HG02852 (cell line): ENCODE measurements around the gene RGS7.
"Not testable (repeated sequence)": the region's sequence is repeated elsewhere in the genome, so short reads cannot be mapped to it uniquely, and the experiment has no call there.

ENCODE experiments used
- ATAC-seq: cut with Tn5 transposase; IDR thresholded peaks from one replicate; pipeline ENCODE4 v1.9.1; 2021; ENCODE audit warnings: mild to moderate bottlenecking, moderate library complexity; ENCODE audit not compliant: unreplicated experiment

RGS7 gene

DNA sequence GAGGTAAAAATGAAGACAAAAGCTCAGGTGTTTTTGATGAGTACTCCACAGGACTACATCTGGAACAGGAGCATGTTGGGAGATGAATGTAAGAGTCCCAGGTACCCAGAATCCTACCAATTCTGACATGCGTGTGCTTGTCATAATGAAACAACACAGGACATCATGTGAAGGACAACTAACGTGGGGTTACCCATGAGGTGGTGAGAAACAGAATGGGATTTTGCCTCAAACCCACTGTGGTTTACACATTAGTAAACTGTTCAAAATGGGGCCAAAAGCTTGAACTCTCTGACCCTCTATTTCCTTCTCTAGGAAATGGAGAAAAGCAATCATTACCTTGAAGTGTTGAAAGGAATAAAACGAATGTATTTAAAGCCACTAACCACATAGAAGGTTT, 266.2 kb downstream of the RGS7 start:
- ATAC-seq: no peak

DNA sequence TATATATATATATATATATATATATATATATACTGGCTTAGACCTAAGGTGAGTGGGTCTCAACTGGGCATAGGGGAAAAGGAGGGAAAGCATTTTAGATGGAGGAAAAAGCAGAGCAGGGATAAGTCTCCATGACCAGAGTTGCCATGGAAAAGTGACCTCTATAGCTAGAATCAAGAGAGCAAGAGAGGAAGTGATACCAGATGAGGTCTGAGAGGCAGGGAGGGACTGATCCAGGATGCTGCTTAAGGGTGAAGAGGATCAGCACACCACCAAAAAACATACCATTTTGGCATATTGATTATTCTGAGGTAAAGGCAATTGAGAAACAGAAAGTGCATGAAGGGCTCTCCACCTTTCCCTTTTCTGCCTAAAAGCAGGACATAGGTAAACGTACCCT, 267.9 kb downstream of the RGS7 start:
- ATAC-seq: not testable (repeated sequence)

- not testable (repeated sequence) for ATAC-seq
Observed at GRCh38 chr1:241088075-241088474, 268.9 kb downstream of the RGS7 start.

GRCh38 chr1:241086686-241087085, 270.3 kb downstream of the RGS7 start:
- no peak for ATAC-seq

- no peak for ATAC-seq
Observed at GRCh38 chr1:241083285-241083684, 273.7 kb downstream of the RGS7 start.

GRCh38 chr1:241081473-241081872, 275.5 kb downstream of the RGS7 start:
- no peak for ATAC-seq

- no peak for ATAC-seq
Observed at GRCh38 chr1:241079459-241079858, 277.5 kb downstream of the RGS7 start.

- no peak for ATAC-seq
Observed at GRCh38 chr1:241079047-241079446, 278.0 kb downstream of the RGS7 start.

DNA sequence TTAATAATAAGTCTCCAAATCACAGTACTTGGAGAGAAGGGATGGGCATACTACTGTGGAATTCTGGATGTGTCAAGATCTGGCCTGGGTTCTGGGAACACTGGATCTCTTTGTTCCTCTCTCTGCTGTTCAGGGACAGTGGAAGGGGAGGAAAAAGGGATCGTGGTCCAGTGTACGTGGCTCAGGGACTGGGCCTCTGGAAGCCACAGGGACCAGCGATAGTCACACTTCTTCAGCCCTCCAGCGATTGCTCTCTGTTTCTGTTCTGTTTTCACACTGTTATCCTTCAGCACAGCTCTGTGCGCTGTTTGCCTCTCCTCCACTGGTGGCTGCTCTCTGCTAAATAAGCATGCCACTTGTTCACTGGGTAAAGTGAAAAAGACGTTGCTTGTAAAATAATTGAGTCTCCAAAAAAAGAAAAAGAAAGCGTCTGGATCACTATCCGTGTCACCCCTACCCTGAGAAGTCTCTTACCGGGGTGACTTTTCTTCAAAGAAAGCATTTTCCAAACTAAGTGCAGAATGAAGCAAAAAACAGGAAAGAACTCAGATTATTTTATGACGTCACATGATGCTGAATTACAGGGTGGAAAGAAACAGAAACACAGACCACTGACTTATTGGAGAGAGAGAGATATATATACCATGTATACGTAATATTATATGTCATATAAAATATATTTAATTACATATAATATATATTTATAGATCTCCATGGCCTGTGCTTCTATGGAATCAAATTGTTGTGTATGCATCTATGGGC, 279.4 kb downstream of the RGS7 start:
- ATAC-seq: no peak

- no peak for ATAC-seq
Observed at GRCh38 chr1:241074507-241074906, 282.5 kb downstream of the RGS7 start.

DNA sequence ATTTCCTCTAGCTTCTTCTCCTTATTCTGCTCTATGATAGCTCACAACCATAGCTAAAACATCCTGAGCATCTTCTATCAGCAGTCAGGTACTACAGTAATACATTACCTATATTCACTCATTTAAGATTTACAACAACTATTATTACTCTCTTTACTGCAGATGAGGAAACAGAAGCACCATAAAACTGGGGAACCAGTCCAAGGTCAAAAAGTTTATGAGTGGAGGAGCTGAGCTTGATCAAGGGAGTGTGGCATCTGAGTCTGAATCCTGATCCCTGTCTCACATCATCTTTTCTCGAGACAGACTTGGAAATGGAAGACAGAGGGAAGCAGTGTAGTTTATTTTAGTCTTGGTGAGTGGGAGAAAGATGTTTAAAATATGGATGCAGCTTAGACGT, 288.6 kb downstream of the RGS7 start:
- ATAC-seq: no peak

- no peak for ATAC-seq
Observed at GRCh38 chr1:241063276-241063675, 293.7 kb downstream of the RGS7 start.

DNA sequence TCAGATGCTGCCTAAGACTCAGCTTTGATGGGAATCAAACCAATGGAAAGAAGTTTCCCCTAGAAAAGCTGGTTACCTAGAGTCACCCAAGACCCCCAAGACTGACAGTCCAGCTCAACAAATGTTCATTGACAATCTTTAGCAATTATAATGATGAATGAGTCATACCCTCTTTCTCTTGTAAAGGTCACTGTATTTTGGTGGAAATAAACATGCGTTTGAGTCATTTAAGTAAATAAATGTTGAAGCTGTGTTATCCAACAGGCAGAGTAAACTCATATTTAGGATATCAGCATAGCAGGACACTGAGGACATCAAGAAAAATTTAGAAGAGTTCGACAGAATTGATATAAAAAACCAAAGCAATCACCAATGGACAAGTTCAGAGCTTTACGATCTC, 295.9 kb downstream of the RGS7 start:
- ATAC-seq: no peak

GRCh38 chr1:241048622-241049021, 308.4 kb downstream of the RGS7 start:
- no peak for ATAC-seq

DNA sequence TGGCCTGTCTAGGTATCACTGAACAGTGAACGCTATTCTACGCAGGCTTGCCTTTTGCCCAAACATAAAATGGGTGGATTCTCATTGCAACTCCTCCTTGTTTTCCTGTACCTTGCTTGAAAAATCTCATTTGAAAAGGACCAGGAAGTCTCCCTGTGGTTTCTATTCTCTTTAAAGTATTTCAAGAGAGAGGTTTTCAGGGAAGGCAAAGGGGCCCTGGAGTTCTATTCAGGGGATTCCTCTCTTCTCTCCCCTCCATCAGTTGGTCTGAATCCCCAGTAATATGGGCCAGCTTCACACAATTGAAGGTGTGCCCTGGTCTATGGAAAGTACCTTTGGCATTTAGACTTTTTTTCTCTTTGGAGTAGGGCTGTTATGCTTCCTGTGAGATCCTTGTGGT, 311.3 kb downstream of the RGS7 start:
- ATAC-seq: no peak

- ATAC-seq: no peak
Observed at GRCh38 chr1:241034203-241034936, 322.6 kb downstream of the RGS7 start.

GRCh38 chr1:241024834-241025233, 332.2 kb downstream of the RGS7 start:
- ATAC-seq: no peak

DNA sequence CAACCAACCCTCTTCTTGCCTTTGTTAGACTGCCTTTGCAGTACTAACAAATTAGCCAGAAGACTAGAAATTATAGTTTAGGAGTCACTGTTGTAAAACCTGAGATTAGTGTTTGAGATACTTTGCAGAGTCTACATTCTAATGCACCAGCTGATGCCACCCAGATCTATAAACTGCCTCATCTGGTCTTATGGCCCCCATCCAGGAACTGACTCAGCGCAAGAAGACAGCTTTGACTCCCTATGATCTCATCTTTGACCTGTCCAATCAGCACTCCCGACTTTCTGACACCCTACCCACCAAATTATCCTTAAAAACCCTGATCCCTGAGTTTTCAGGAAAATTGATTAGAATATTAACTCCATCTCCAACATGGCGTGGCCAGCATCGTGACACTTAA, 334.6 kb downstream of the RGS7 start:
- no peak for ATAC-seq

DNA sequence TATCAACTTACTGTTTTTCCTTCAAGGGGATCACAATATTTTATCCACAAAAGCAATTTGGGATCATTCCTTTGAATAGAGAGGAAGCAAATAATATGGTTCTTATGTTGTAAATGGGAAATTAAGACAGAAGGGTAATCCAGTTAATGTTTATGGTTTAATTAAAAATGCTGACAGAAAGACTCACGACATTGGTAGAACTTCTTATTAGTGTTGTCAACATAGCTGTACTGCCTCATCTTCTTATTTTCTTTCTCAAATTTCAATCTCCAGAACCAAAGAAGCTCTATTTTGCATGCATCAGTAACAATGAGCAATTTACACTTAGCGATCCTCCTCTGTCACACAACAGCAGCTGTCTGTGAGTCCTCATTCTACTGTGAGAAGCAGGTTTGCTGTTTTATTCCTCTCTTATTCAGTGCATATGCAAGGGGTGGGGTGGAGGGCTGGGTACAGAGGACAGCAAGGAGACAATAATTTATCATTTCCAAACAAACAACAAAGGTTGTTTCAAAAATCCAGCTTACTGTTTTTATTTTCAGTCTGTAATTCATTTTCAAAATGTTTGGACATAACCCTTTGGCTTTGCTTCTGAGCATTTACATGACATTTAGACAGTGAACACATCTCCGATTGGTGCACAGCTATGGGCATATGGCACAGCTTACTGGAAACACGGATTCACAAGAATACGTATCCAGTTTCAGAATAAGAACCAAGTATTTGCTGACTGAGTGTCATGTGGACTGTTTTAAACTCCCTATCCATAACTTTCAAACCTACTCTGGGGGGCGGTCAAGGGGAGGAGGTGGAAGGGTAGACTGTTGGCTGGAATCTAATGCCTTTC, 335.9 kb downstream of the RGS7 start:
- no peak for ATAC-seq

DNA sequence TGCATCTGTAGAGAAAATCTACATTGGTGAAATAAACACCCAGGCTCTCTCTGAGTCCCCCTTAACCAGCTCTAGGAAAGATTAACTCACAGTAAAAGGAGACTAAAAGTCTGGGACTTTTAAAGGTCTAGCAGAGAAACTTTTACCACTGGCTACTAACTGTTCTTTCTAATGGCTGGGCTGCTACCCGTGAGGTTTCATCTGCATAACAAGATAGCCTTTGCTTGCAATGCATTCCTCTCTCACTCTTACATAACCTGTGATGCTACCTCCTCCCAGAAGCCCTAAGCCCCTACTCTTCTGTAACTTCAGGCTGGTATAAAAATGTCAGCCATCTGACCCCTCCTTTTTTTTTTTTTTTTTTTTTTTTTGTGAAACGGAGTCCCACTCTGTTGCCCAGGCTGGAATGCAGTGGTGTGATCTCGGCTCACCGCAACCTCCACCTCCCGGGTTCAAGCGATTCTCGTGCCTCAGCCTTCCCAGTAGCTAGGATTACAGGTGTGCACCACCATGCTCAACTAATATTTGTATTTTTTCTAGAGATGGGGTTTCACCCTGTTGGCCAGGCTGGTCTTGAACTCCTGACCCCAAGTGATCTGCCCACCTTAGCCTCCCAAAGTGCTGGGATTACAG, 344.2 kb downstream of the RGS7 start:
- ATAC-seq: no peak

DNA sequence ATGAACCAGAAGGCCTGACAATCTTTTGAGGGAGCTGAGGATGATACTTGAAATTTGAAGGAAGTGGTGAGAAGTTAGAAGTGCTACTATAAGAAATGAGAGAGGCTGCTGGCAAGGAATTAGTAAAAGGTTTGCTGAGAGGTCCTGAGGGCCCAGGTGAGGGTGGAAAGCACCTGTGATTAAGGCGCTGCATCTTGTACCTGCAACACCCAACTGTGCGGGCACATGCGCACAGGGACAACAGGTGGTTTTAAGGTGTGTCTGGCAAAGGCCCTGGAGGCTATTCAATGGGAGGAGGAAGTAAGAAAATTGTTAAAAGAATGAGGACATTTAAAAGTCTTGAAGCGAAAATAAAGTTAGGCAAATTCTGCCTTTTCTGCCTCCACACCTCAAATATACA, 349.3 kb downstream of the RGS7 start:
- ATAC-seq: no peak
